ENCODE measurements around the gene PDE4D. TPM values are rescaled to one million over a fixed set of nuclear protein-coding genes. Genes with fewer than 3 reads are reported as not detected.

PDE4D gene
- total and polyA plus RNA-seq, 10 of the 15 experiments (the other 5 are each of a cell fraction or from before 2014, with no cell fraction given) = 0.87 to 4.1 (median 2.2) TPM

DNA sequence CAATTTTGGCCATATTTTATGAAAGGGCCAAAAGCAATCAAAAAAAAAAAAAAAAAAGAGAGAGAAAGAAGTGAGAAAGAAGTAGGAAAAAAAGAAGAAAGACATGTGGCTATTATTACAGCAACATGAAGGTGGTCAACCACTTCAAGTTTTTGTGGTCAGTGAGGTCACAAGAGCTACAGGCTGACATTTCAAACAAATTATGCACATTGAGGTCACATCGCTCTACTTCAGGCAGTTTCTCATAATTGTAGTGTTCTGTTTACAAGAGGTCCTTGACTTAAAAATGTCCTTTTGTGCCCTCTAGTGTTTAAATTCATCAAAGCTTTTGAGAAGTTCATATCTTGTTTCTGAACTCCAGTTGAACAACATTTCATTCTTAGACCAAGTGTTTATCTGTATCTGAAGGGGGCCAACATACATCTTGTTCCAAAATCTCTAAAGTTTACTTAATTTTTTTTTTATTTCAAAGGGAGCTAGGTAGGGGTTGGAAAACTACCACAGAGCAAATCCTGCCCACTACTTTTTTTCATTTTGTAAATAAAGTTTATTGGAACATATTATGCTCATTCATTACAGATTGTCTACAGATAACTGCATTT lies 513.1 kb downstream of the PDE4D start (continued):
- TF ChIP-seq, protein P1, sequence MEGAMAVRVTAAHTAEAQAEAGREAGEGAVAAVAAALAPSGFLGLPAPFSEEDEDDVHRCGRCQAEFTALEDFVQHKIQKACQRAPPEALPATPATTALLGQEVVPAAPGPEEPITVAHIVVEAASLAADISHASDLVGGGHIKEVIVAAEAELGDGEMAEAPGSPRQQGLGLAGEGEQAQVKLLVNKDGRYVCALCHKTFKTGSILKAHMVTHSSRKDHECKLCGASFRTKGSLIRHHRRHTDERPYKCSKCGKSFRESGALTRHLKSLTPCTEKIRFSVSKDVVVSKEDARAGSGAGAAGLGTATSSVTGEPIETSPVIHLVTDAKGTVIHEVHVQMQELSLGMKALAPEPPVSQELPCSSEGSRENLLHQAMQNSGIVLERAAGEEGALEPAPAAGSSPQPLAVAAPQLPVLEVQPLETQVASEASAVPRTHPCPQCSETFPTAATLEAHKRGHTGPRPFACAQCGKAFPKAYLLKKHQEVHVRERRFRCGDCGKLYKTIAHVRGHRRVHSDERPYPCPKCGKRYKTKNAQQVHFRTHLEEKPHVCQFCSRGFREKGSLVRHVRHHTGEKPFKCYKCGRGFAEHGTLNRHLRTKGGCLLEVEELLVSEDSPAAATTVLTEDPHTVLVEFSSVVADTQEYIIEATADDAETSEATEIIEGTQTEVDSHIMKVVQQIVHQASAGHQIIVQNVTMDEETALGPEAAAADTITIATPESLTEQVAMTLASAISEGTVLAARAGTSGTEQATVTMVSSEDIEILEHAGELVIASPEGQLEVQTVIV (IDR thresholded peaks at IDR 0.05; ENCODE audit: borderline replicate concordance, partially characterized antibody) = no peak
- TF ChIP-seq FOXM1 (IDR thresholded peaks at IDR 0.05; ENCODE audit: low read depth, low read length) (0 out of 2 replicates have a peak, but pooled peaks have one; percentile 56), TBL1XR1 (IDR thresholded peaks at IDR 0.05; ENCODE audit: low read depth, low read length) (peak; percentile 50; the same call in 1 of the 2 replicates), NFIC (IDR thresholded peaks at IDR 0.05; ENCODE audit: low read depth, low read length) (peak; percentile 77; the same call in 1 of the 2 replicates), CREM (IDR thresholded peaks at IDR 0.05; ENCODE audit: low read depth) (peak; percentile 79), EP300 (IDR thresholded peaks at IDR 0.05; ENCODE audit: borderline replicate concordance in 1 of 2, control insufficient read depth in 1 of 2, low read depth in 2 of 2, low read length in 2 of 2) (peak; percentile 72 to 82; a peak in 3 of 4 replicates), IKZF2 (IDR thresholded peaks at IDR 0.05) (peak; percentile 55 to 57; a peak in 3 of 4 replicates), NBN (IDR thresholded peaks at IDR 0.05) (peak; percentile 66; the same call in 1 of the 2 replicates), PAX8 (IDR thresholded peaks at IDR 0.05) (no peak), NFXL1 (IDR thresholded peaks at IDR 0.05; ENCODE audit: borderline replicate concordance) (no peak), PML (IDR thresholded peaks at IDR 0.05; ENCODE audit: low read length) (0 out of 2 replicates have a peak, but pooled peaks have one; percentile 37), MTA3 (IDR thresholded peaks at IDR 0.05; ENCODE audit: borderline replicate concordance, low read length) (0 out of 2 replicates have a peak, but pooled peaks have one; percentile 39), RUNX3 (IDR thresholded peaks at IDR 0.05; ENCODE audit: low read length) (peak; percentile 99), RB1 (IDR thresholded peaks at IDR 0.05; ENCODE audit: borderline replicate concordance) (no peak), NR2C1 (IDR thresholded peaks at IDR 0.05) (no peak), CREB1 (IDR thresholded peaks at IDR 0.05; ENCODE audit: low read depth) (peak; percentile 81), JUNB (IDR thresholded peaks at IDR 0.05) (peak; percentile 47)
- TF ChIP-seq, protein P2, sequence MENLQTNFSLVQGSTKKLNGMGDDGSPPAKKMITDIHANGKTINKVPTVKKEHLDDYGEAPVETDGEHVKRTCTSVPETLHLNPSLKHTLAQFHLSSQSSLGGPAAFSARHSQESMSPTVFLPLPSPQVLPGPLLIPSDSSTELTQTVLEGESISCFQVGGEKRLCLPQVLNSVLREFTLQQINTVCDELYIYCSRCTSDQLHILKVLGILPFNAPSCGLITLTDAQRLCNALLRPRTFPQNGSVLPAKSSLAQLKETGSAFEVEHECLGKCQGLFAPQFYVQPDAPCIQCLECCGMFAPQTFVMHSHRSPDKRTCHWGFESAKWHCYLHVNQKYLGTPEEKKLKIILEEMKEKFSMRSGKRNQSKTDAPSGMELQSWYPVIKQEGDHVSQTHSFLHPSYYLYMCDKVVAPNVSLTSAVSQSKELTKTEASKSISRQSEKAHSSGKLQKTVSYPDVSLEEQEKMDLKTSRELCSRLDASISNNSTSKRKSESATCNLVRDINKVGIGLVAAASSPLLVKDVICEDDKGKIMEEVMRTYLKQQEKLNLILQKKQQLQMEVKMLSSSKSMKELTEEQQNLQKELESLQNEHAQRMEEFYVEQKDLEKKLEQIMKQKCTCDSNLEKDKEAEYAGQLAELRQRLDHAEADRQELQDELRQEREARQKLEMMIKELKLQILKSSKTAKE (IDR thresholded peaks at IDR 0.05; ENCODE audit: low read depth, poor library complexity, severe bottlenecking) = no peak
- TF ChIP-seq, protein P3, sequence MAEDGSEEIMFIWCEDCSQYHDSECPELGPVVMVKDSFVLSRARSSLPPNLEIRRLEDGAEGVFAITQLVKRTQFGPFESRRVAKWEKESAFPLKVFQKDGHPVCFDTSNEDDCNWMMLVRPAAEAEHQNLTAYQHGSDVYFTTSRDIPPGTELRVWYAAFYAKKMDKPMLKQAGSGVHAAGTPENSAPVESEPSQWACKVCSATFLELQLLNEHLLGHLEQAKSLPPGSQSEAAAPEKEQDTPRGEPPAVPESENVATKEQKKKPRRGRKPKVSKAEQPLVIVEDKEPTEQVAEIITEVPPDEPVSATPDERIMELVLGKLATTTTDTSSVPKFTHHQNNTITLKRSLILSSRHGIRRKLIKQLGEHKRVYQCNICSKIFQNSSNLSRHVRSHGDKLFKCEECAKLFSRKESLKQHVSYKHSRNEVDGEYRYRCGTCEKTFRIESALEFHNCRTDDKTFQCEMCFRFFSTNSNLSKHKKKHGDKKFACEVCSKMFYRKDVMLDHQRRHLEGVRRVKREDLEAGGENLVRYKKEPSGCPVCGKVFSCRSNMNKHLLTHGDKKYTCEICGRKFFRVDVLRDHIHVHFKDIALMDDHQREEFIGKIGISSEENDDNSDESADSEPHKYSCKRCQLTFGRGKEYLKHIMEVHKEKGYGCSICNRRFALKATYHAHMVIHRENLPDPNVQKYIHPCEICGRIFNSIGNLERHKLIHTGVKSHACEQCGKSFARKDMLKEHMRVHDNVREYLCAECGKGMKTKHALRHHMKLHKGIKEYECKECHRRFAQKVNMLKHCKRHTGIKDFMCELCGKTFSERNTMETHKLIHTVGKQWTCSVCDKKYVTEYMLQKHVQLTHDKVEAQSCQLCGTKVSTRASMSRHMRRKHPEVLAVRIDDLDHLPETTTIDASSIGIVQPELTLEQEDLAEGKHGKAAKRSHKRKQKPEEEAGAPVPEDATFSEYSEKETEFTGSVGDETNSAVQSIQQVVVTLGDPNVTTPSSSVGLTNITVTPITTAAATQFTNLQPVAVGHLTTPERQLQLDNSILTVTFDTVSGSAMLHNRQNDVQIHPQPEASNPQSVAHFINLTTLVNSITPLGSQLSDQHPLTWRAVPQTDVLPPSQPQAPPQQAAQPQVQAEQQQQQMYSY (CRISPR knock-in tag; IDR thresholded peaks at IDR 0.05) = no peak
- TF ChIP-seq, protein P4, sequence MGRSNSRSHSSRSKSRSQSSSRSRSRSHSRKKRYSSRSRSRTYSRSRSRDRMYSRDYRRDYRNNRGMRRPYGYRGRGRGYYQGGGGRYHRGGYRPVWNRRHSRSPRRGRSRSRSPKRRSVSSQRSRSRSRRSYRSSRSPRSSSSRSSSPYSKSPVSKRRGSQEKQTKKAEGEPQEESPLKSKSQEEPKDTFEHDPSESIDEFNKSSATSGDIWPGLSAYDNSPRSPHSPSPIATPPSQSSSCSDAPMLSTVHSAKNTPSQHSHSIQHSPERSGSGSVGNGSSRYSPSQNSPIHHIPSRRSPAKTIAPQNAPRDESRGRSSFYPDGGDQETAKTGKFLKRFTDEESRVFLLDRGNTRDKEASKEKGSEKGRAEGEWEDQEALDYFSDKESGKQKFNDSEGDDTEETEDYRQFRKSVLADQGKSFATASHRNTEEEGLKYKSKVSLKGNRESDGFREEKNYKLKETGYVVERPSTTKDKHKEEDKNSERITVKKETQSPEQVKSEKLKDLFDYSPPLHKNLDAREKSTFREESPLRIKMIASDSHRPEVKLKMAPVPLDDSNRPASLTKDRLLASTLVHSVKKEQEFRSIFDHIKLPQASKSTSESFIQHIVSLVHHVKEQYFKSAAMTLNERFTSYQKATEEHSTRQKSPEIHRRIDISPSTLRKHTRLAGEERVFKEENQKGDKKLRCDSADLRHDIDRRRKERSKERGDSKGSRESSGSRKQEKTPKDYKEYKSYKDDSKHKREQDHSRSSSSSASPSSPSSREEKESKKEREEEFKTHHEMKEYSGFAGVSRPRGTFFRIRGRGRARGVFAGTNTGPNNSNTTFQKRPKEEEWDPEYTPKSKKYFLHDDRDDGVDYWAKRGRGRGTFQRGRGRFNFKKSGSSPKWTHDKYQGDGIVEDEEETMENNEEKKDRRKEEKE (IDR thresholded peaks at IDR 0.05) = no peak

All from GM12878 (cell line).